ENCODE results near the gene TMEM132E. TPM values are rescaled to one million over a fixed set of nuclear protein-coding genes. Genes with fewer than 3 reads are reported as not detected.

TMEM132E gene
- total and polyA plus RNA-seq, 2 experiments from 2014 or later, result 0.16 to 0.45 TPM

GRCh38 chr17:34613064-34614019 lies 34.0 kb downstream of the TMEM132E start:
- no peaks in the 10 kb centered on the region for H4K20me1 ChIP-seq (replicated peaks; ENCODE audit: insufficient read depth)
- no peaks in the 10 kb centered on the region for H3K36me3 ChIP-seq (ENCODE audit: insufficient read depth)
- peak; percentile 40 for ATAC-seq
- 0 out of 2 replicates have a peak, but pooled peaks cover 4% of the 10 kb centered on the region for H3K27me3 ChIP-seq (ENCODE audit: insufficient read depth)
- Mint-ChIP-seq H3K27ac (no peak overlapping the region), H3K9me3 (no peaks in the 10 kb centered on the region), H3K27me3 (ENCODE audit: insufficient read depth, low read depth, poor library complexity) (peaks cover 18% of the 10 kb centered on the region), H3K4me3 (no peak overlapping the region), H3K36me3 (ENCODE audit: low read depth) (no peaks in the 10 kb centered on the region), H3K4me1 (peaks cover 67% of the 10 kb centered on the region)
- H3K27ac ChIP-seq (ENCODE audit: low read depth), result no peak overlapping the region
- no peak for TF ChIP-seq EZH2 (IDR thresholded peaks at IDR 0.05; ENCODE audit: low read depth, unreplicated experiment)
- no peak for TF ChIP-seq NANOG (IDR thresholded peaks at IDR 0.05; ENCODE audit: borderline replicate concordance)
- TF ChIP-seq CTCF (conservative IDR thresholded peaks at IDR 0.05; ENCODE audit: low read depth in 2 of 2), result no peak
- TF ChIP-seq ETS1 (IDR thresholded peaks at IDR 0.05), result no peak
- TF ChIP-seq ZNF331 (CRISPR knock-in tag; IDR thresholded peaks at IDR 0.05; ENCODE audit: low read depth), result no peak
- no peak for TF ChIP-seq STAT1 (IDR thresholded peaks at IDR 0.05; ENCODE audit: unreplicated experiment)
- no peak for TF ChIP-seq POLR2AphosphoS5 (IDR thresholded peaks at IDR 0.05; ENCODE audit: low read depth)
- TF ChIP-seq CREB1 (CRISPR knock-in tag; IDR thresholded peaks at IDR 0.05; ENCODE audit: low read depth), result no peak
- no peak for TF ChIP-seq REST (IDR thresholded peaks at IDR 0.05; ENCODE audit: unreplicated experiment)
- TF ChIP-seq JUNB (IDR thresholded peaks at IDR 0.05; ENCODE audit: unreplicated experiment), result no peak
- no peak for TF ChIP-seq ZNF462 (CRISPR knock-in tag; IDR thresholded peaks at IDR 0.05)
- TF ChIP-seq ZNF114 (CRISPR knock-in tag; IDR thresholded peaks at IDR 0.05), result no peak
- TF ChIP-seq EZH2phosphoT487 (IDR thresholded peaks at IDR 0.05; ENCODE audit: unreplicated experiment), result no peak
- H3K4me1 ChIP-seq (ENCODE audit: insufficient read depth), result peaks cover 54% of the 10 kb centered on the region
- no peaks in the 10 kb centered on the region for H3K79me2 ChIP-seq (replicated peaks; ENCODE audit: insufficient read depth)
- 0 out of 2 replicates have a peak overlapping the region, but pooled peaks have one; percentile 13 for H3K4me3 ChIP-seq
- H3K4me2 ChIP-seq, result peak overlapping the region; percentile 68
- peak; percentile 53 for DNase-seq (ENCODE audit: low spot score)
- H3K9me2 ChIP-seq (ENCODE audit: insufficient read depth), result no peaks in the 10 kb centered on the region
- H3F3A ChIP-seq (replicated peaks; ENCODE audit: low read depth), result no peaks in the 10 kb centered on the region
- peak overlapping the region; percentile 91 for H2AFZ ChIP-seq
